HCT116 (cell line): Measurements from ENCODE around the gene C1orf167.

Source experiments
- CTCF ChIP-seq, 3 experiments: fragments of 200-600 bp in 1 of 3; sonication (generic) in 1 of 3; IDR thresholded peaks in 2 of 3; conservative IDR thresholded peaks in 1 of 3; 2 replicates each; pipeline ENCODE4 v1.5.1; 2012 to 2017; ENCODE audit warnings: low read depth in 2 of 3, low read length in 2 of 3, antibody characterized with exemption in 1 of 3, borderline replicate concordance in 1 of 3, control low read depth in 1 of 3, mild to moderate bottlenecking in 1 of 3, mixed read lengths in 1 of 3, mixed run types in 1 of 3, moderate library complexity in 1 of 3; ENCODE audit not compliant: insufficient read depth in 1 of 3
- EZH2 ChIP-seq: fragments of 200-600 bp; sonication (generic); IDR thresholded peaks from 2 replicates; pipeline ENCODE4 v1.6.1; 2017; ENCODE audit warnings: antibody characterized with exemption, mixed run types
- MAX ChIP-seq: IDR thresholded peaks from 2 replicates; pipeline ENCODE4 v1.6.1; 2012
- POLR2A ChIP-seq: IDR thresholded peaks from 2 replicates; pipeline ENCODE4 v1.7.0; 2011; ENCODE audit warnings: borderline replicate concordance; ENCODE audit not compliant: insufficient read depth, insufficient read length; ENCODE audit errors: extremely low read depth
- POLR2AphosphoS5 ChIP-seq: IDR thresholded peaks from 2 replicates; pipeline ENCODE4 v1.6.1; 2011; ENCODE audit warnings: mild to moderate bottlenecking, low read depth, low read length, moderate library complexity
- SIN3A ChIP-seq: IDR thresholded peaks from 2 replicates; pipeline ENCODE4 v1.6.1; 2012; ENCODE audit warnings: low read depth

- TF ChIP-seq SIN3A (no peak), CTCF (IDR thresholded peaks at IDR 0.05 in 2 of 3, conservative IDR thresholded peaks at IDR 0.05 in 1 of 3; ENCODE audit: borderline replicate concordance in 1 of 3, insufficient read depth in 1 of 3, low read depth in 2 of 3, low read length in 2 of 3) (no peak), POLR2A (no peak), POLR2AphosphoS5 (no peak), MAX (no peak), EZH2 (no peak)
These were observed 26.5 kb upstream of the C1orf167 start for GRCh38 chr1:11735531-11735853.
